DND-41 (cell line): ENCODE measurements around the gene VTI1A.

ENCODE experiments used
- ATAC-seq: fragments of 200-7000 bp; cut with Tn5 transposase; 3 replicates; pipeline ENCODE4 v1.9.1; 2021; ENCODE audit warnings: low read depth; ENCODE audit not compliant: insufficient read depth
- DNase-seq: peaks from one replicate; pipeline ENCODE4 v3.0.0-alpha.2; 2020
- H2AFZ ChIP-seq: 2 replicates; pipeline ENCODE4 v1.6.0; 2012; ENCODE audit warnings: low read depth, low read length
- H3K27ac ChIP-seq: 2 replicates; pipeline ENCODE4 v1.5.1; 2012; ENCODE audit warnings: low read length, inconsistent platforms
- H3K27me3 ChIP-seq: fragments of 200-600 bp; sonication (generic); 2 replicates; pipeline ENCODE4 v1.6.0; 2012; ENCODE audit warnings: low read length, mild to moderate bottlenecking, inconsistent platforms; ENCODE audit not compliant: insufficient read depth, poor library complexity
- H3K36me3 ChIP-seq: 2 replicates; pipeline ENCODE4 v1.5.1; 2012; ENCODE audit warnings: low read length, inconsistent platforms; ENCODE audit not compliant: insufficient read depth
- H3K4me1 ChIP-seq: 2 replicates; pipeline ENCODE4 v1.5.1; 2012; ENCODE audit warnings: mild to moderate bottlenecking, low read length; ENCODE audit not compliant: insufficient read depth
- H3K4me2 ChIP-seq: 2 replicates; pipeline ENCODE4 v1.6.0; 2012; ENCODE audit warnings: mild to moderate bottlenecking, moderate library complexity, low read length, inconsistent platforms; ENCODE audit not compliant: insufficient read depth
- H3K4me3 ChIP-seq, 2 experiments: fragments of 200-600 bp in 1 of 2; shearing (Covaris generic) in 1 of 2; 2 replicates each; pipeline ENCODE4 v1.5.1; 2012 to 2016; ENCODE audit warnings: inconsistent platforms in 2 of 2, low read length in 2 of 2, mild to moderate bottlenecking in 2 of 2, low read depth in 1 of 2, moderate library complexity in 1 of 2
- H3K79me2 ChIP-seq: 2 replicates; pipeline ENCODE4 v1.6.0; 2012; ENCODE audit warnings: low read length, inconsistent platforms; ENCODE audit not compliant: insufficient read depth
- H3K9ac ChIP-seq: 2 replicates; pipeline ENCODE4 v1.6.0; 2012; ENCODE audit warnings: low read depth, mild to moderate bottlenecking, inconsistent platforms, low read length, moderate library complexity
- H3K9me3 ChIP-seq: 2 replicates; pipeline ENCODE4 v1.5.1; 2012; ENCODE audit warnings: low read length, moderate library complexity, mild to moderate bottlenecking, inconsistent platforms; ENCODE audit not compliant: insufficient read depth, severe bottlenecking
- H4K20me1 ChIP-seq: 2 replicates; pipeline ENCODE4 v1.6.0; 2012; ENCODE audit warnings: low read length; ENCODE audit not compliant: insufficient read depth
- CTCF ChIP-seq: IDR thresholded peaks from 2 replicates; pipeline ENCODE4 v1.5.1; 2012; ENCODE audit warnings: borderline replicate concordance, low read length, moderate library complexity, mild to moderate bottlenecking; ENCODE audit not compliant: poor library complexity, severe bottlenecking; ENCODE audit errors: extremely low read depth
- EZH2 ChIP-seq: IDR thresholded peaks from 3 replicates; pipeline ENCODE4 v1.6.1; 2012; ENCODE audit warnings: borderline replicate concordance, low read depth, mild to moderate bottlenecking, moderate library complexity, low read length, inconsistent platforms; ENCODE audit not compliant: severe bottlenecking

Gene VTI1A

GRCh38 chr10:112520914-112521313 is 73.9 kb downstream of the VTI1A start:
- H2AFZ ChIP-seq, result no peak overlapping the region
- H3K9ac ChIP-seq, result no peak overlapping the region
- no peaks in the 10 kb centered on the region for H3K79me2 ChIP-seq
- H3K4me1 ChIP-seq, result no peaks in the 10 kb centered on the region
- H3K9me3 ChIP-seq, result no peaks in the 10 kb centered on the region
- H3K27ac ChIP-seq, result no peak overlapping the region
- H4K20me1 ChIP-seq, result peaks cover 5% of the 10 kb centered on the region; the same call in 1 of the 2 replicates
- H3K4me2 ChIP-seq, result no peak overlapping the region
- ATAC-seq, result no peak
- H3K27me3 ChIP-seq, result no peaks in the 10 kb centered on the region
- no peak for DNase-seq
- no peaks in the 10 kb centered on the region for H3K36me3 ChIP-seq
- no peak overlapping the region for H3K4me3 ChIP-seq
- no peak for TF ChIP-seq EZH2
- TF ChIP-seq CTCF, result no peak

GRCh38 chr10:112524641-112525040 is 77.6 kb downstream of the VTI1A start:
- Histone ChIP-seq H3K4me1 (no peaks in the 10 kb centered on the region), H3K9me3 (no peaks in the 10 kb centered on the region), H3K79me2 (no peaks in the 10 kb centered on the region), H2AFZ (no peak overlapping the region), H3K9ac (no peak overlapping the region), H3K36me3 (no peaks in the 10 kb centered on the region), H3K4me3 (no peak overlapping the region), H4K20me1 (0 out of 2 replicates have a peak, but pooled peaks cover under 1% of the 10 kb centered on the region), H3K27me3 (no peaks in the 10 kb centered on the region), H3K4me2 (no peak overlapping the region), H3K27ac (no peak overlapping the region)
- ATAC-seq (no peak), DNase-seq (no peak)
- TF ChIP-seq EZH2 (no peak), CTCF (no peak)

GRCh38 chr10:112525200-112525599 is 78.2 kb downstream of the VTI1A start:
- ATAC-seq (no peak), DNase-seq (no peak)
- H4K20me1 ChIP-seq, result no peaks in the 10 kb centered on the region
- H3K4me1 ChIP-seq, result no peaks in the 10 kb centered on the region
- no peaks in the 10 kb centered on the region for H3K9me3 ChIP-seq
- H3K27me3 ChIP-seq, result no peaks in the 10 kb centered on the region
- H3K36me3 ChIP-seq, result no peaks in the 10 kb centered on the region
- H2AFZ ChIP-seq, result no peak overlapping the region
- H3K4me2 ChIP-seq, result no peak overlapping the region
- no peak overlapping the region for H3K27ac ChIP-seq
- no peaks in the 10 kb centered on the region for H3K79me2 ChIP-seq
- no peak overlapping the region for H3K9ac ChIP-seq
- TF ChIP-seq CTCF (no peak), EZH2 (no peak)
- H3K4me3 ChIP-seq, result no peak overlapping the region

- Histone ChIP-seq H3K79me2 (no peaks in the 10 kb centered on the region), H3K4me1 (no peaks in the 10 kb centered on the region), H4K20me1 (no peaks in the 10 kb centered on the region), H3K4me3 (no peak overlapping the region), H3K27ac (no peak overlapping the region), H3K27me3 (no peaks in the 10 kb centered on the region), H3K36me3 (no peaks in the 10 kb centered on the region), H2AFZ (no peak overlapping the region), H3K4me2 (no peak overlapping the region), H3K9me3 (no peaks in the 10 kb centered on the region), H3K9ac (no peak overlapping the region)
- TF ChIP-seq EZH2, result no peak
- TF ChIP-seq CTCF, result no peak
- no peak for ATAC-seq
- no peak for DNase-seq
These were observed 79.1 kb downstream of the VTI1A start for GRCh38 chr10:112526139-112526538.
